GM12891 (cell line): ENCODE data around the gene NMT1.
"Not testable (repeated sequence)": the region's sequence is repeated elsewhere in the genome, so short reads cannot be mapped to it uniquely, and the experiment has no call there.

Experiments
- POLR2A ChIP-seq: IDR thresholded peaks from 2 replicates; pipeline ENCODE4 v1.6.1; 2011; ENCODE audit warnings: low read depth, low read length, control low read depth
- POLR2AphosphoS5 ChIP-seq: IDR thresholded peaks from 2 replicates; pipeline ENCODE4 v1.6.1; 2011; ENCODE audit warnings: low read depth, low read length, control low read depth
- POU2F2 ChIP-seq: IDR thresholded peaks from 2 replicates; pipeline ENCODE4 v1.6.1; 2011; ENCODE audit warnings: low read depth, mild to moderate bottlenecking, control low read depth, low read length, moderate library complexity
- TAF1 ChIP-seq: IDR thresholded peaks from 2 replicates; pipeline ENCODE4 v1.6.1; 2011; ENCODE audit warnings: low read depth, low read length, control low read depth

- TF ChIP-seq TAF1, POLR2A, POLR2AphosphoS5, POU2F2: not testable (repeated sequence)
Observed at GRCh38 chr17:45124797-45125122, 63.6 kb downstream of the NMT1 start.
